HG02840 (cell line): ENCODE data around the gene PCDH9.

Experiments used
- ATAC-seq: cut with Tn5 transposase; IDR thresholded peaks from one replicate; pipeline ENCODE4 v1.9.1; 2021; ENCODE audit warnings: mild to moderate bottlenecking, moderate library complexity, moderate number of reproducible peaks; ENCODE audit not compliant: unreplicated experiment, low FRiP score

Gene PCDH9

DNA sequence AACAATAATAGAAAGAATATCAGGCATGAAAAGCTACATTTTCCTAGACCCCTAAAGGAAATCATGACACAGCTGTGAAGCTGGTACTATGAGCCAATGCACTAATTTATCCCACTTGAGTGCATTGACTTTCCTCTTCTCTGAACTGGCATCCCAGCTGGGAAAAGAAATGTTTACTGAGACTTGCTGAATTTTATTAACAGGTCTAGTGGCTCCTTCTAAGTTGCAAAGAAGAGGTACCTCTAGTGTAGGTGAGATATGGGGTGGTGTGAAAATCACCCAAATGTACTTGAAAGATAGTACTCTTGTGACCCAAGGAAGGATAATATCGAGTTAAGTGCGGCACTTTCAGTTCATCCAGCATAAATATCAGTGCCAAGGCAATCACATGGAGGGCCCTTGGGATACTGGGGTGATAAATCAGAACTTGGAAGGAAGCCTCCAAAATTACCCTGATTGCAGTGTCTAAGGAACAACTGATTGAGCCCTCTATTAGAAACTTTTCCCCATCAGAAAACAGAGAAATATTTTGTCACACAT, 369.2 kb downstream of the PCDH9 start:
- no peak for ATAC-seq

DNA sequence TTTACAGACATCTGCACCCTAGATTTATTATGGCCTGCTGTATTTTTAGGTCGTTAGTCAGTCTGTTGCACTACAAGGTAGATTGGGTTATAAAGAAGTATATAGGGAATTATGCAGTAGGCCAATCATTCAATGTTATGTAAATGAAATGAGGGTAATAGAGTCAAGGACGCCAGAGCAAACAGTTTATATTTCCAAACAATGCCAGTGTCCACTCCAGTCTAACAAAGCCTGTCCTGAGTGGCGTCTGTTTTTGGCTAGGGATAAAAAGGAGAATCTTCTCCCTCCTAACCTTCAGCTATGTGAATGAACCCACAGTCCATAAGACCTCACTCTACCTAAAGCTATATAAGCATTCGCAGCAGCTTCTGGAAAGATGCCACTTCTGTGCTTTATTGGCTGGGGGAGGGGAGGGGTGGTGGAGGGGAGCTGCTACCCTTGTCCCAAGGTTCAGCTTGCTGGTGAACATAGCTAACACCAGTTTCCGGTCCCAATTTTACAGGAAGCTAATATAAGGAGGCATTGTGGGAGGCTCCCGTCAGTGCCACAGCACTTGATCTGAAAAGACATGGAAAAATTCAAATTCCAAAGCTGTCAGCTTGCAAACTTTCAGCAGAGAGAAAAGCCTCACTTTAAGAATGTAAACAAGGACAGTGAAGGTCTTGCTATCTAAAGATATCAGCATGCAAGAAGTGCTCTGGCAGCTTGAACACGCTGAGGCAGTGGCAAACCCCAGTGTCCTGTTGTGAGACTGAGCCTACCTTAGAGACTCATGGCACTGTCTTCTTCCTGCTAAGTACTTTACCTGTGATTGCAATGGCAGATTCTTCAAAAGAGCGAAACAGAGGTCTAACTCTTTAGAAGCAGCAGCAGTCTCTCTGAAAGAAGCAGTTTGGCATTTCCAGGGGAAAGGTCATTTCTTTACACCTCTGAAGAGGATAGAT, 369.9 kb downstream of the PCDH9 start:
- ATAC-seq, result no peak

DNA sequence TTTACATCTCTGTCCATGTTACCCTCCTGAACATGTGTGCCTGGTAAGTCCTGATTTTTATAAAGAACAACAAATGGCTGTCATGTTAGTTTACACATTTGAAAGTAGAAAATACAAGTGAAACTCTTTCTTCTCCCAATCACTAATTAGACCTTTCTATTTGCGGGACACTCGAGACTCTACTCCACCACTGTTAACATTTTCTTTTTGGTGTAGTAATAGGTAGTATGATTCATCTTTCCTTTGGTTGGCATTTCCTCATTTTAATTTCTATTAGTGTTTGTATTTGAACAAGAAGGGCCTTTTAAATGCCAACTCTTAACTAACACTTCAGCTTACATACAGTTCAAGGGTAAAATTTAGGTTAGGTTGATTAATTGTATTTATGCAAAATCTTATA, 371.1 kb downstream of the PCDH9 start:
- ATAC-seq, result no peak

DNA sequence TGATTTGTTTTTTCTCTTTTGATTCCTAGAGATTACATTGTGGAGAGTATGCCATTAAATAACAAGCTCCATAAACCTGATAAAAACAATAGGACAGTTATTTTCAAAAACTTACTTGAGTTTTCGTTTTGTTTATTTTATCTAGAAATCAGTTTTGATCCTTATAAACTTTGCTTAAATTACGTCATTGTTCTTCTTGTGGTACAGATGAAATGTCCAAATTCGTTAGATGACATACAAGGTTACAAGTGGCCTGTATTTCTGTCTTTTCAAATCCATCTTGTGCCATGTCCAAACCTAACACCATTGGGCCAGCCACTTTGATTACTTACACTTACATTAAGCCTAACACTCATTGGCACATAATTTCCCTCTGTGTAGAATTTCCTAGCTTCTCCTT, 372.0 kb downstream of the PCDH9 start:
- no peak for ATAC-seq

DNA sequence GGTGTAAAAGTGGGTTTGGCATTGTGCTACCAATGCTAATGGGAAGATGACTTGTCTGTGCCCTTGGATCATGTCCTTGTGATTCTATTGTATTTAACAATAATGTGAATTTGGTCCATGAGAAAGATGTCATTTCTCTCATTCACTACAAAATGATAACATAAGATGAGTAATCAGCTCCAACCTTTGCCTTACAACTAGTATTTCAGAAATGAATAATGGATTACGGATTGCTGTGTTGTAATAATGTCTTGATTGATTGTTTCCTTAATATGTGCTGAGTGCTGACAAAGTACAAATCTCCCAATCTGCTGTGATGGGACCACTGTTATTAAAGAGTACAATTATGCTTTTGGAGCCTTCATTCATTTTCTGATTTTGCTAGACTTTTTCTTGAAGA, 375.0 kb downstream of the PCDH9 start:
- no peak for ATAC-seq

DNA sequence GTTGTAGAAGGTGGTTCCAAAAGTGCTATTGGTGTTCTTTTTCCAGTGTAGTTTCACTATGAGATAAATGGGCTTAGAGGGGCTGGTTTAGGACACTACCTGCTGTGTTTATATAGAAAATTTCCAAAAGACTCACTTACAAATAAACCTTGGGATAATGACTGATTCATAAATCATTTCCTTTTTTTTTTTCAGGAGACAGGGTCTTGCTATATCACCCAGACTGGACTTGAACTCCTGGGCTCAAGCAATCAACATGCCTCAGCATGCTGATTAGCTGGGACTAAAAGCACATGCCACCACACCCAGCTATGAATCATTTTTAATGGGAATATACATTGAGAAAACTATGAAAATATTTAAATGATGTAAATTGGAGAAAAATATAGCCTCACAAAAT, 376.6 kb downstream of the PCDH9 start:
- ATAC-seq, result no peak

DNA sequence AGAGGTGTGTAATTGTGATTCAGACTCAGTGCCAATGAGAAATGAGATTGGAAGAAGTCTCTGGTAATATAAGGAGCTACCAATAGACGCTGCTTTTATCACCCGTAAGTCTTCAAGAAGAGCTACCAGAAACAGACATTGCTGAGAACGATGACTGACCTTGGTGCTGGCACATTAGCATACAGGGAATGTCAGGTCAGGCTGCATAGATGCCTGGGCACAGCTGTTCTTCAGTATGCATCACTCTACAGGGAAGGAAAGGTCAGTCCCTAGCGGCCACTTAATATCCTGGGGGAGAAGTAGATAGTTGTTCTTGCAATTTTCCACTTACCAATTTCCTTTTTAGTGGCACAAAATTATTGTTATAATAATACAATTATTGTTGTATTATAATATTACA, 380.4 kb downstream of the PCDH9 start:
- ATAC-seq, result no peak

DNA sequence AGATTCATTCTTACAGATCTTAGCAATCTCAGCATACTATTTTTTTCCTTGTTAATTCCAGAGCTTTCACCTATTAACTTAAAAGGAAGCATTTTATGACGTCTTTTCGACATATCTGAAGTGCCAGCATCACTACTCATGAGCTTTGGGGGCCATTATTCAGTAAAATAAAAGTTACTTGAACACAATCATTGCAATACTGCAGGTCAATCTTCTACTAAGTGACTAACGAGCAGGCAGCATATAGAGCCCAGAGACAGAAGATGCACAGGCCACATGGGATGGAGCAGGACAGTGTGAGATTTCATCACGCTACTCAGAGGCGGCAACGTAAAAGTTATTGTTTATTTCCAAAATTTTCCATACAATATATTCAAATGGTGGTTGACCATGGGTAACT, 382.6 kb downstream of the PCDH9 start:
- ATAC-seq, result no peak

DNA sequence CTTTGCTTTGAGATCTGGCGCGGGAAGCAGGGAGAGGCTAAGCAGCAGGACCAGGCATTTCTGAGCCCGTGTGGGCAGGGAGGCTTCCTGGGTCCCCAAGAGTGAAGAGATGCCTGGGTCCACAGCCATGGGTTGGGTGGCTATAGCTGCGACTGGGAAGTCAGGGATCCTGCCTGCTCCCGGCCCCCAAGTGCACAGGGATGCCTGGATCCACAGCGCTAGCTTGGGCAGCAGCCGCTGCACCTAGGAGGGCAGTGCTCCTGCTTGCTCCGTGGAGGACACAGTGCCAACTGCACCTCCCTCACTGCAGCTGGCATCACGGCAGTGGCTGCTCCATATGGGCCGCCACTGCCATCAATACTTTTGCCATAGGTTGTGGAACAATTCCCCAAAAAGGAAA, 384.7 kb downstream of the PCDH9 start:
- ATAC-seq, result no peak

DNA sequence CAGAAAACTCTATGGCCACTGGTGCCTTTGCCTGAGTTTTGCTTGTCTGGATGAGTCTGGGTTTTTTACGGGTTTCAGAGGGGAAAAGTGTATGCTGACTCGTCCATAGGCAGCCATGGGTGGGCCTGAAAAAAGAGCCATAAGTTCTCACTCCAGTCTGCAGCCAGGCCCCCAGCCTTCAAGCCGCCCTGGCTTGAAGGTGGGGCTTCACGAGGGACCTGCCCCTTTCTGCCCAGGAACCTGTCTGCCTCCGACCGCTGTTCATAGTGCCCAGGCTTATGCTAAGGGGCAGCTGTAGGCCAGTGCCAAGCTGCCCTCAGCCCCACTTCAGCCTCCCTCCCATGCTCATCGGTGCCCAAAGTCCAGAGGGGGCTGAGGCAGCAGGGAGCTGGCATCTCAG, 385.2 kb downstream of the PCDH9 start:
- no peak for ATAC-seq

DNA sequence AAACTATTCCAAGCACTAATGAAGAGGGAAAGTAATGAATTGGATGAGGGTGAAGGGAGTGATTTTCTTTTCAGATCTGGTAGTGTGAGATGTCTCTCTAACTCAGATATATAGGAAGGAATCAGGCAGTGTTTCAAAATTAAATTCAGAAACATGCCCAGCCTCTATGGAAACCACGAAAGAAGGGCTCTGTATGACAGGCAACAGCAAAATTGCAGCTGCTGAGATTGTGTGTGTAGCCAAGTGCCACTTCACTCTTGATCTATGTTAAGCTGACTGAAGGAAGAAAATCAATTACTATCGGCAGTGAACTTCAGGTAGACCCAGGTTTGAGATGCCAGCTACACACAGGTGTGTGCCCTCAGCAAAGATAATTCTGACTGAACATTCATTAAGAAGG, 387.4 kb downstream of the PCDH9 start:
- ATAC-seq, result no peak

DNA sequence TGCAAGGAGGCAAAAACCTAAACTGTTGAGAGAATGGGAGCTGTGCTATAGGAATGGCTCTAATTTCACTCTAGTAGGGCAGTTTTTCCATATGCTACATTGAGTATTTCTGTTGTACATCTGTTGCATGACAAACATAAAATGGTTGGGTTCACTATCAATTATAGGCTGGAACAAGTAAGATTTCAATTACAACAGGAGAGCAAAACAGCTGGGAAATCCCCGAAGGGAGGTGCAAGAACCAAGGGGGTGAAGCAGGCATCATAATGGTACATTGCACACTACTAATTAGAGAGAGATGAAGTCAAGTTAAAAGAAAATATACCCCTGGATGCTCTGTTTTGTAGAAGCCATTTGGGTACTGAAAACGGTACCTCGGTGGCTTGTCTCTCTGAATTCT, 389.5 kb downstream of the PCDH9 start:
- no peak for ATAC-seq

DNA sequence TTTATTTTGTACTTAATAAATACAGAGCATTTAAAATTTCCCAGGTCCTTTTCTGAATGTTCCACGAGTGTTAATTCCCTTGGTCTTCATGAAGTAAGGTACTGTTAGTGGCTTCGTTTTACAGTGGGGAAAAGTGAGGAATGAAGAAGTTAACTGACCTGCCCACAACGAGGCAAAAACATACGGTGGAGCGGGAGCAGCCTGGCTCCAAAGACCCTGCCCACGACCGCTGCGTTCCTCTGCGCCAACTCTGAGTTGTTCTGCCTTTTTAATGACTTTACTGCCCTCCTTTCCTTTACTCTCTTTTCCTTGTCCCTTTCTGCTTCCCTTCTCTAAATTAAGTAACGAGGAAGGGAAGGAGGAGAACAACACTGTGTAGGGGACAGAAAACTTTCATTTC, 392.9 kb downstream of the PCDH9 start:
- ATAC-seq, result no peak

DNA sequence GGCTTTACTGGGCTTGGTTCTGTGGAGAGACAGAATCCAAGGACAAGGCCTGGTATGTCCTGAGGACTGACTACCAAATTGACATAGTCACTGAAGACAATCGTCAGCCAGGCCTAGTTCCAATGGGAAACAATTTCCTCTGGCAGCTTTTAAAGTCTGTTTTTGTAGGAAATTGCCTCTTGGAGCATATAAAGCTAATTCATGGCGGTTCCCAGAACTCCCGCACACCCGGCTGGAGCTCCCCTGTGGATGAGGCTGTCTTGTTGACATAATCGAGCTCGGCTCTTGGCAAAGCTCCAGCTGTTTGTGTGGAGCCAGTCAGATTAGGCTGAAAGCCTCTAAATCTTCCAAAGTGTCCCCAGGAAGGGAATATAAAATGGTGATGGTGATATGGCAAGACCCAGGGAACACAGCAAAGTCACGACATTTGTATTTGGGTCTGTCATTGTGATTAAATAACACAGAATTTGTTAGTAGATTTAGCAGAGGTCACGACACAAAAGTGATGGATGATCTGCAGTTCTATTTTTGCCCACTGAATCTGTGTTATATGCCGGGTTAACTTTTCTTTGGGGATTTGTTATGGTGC, 395.0 kb downstream of the PCDH9 start:
- no peak for ATAC-seq

DNA sequence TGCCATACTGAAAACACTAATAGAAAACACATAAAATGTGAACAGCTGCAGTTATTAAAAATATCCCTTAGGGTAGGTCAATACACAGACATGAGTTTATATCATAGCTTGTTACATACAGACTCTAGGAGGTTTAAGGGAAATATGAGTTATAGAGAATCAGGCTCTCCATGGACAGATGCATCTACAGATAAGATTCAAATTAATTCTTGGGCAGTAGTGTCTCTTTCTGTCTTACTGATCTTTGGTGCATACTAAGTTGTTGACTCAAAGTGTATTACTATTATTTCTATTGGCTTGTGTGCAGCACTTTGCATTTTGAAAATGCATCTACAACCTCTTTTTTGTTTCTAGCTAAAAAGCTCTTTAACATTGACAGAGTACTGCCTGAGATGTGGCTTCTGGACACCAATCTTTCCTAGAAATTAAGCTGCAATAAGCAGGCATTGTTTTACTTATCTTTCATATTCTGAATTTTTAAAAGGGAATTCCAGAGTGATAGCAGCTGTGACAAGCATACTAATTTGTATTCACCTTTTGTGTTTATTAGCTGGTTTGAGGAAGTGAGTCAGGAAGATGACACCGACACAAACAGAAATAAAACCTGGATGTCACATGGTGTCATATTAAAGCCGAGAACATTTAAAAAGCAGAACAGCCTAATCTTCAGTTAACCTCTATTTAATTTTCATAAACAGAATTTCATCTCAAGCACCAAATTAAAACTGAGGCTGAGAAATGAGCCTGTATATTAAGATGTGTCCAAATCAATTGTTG, 399.0 kb downstream of the PCDH9 start:
- ATAC-seq, result no peak

DNA sequence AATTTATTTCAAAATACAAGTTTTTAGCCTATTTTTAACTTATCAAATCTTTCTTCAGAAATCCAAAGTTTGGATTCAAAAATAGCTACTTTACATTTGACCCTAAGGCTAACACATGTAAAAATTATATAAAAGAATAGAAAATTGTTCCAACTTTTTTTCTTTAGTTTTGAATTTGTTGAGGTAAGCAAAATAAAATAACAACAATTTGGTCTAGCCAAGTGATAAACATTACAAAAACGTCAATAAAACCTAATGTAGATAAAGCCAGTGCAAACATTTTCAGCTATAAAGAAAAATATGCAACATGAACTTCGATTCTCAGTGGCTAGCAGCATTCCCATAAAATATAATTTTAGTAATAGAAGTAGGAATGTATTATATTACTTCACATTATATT, 400.3 kb downstream of the PCDH9 start:
- ATAC-seq, result no peak

DNA sequence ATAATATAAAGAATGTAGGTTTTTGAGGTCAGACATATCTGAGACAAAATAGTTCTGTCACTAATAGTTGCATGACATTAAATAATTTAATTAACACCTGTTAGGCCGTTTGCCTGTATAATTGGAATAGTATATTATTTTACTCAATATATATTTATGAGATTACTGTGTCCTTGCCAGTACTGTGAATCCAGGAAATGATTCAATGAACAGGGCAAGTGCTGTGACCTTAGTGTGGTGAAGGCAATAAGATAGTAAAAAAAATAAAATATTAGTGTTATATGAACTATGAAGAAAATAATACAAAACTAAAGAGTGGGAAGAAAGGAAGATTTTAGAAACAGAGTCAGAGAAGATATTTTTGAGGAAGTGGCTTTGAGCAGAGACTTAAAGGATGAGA, 403.7 kb downstream of the PCDH9 start:
- no peak for ATAC-seq

DNA sequence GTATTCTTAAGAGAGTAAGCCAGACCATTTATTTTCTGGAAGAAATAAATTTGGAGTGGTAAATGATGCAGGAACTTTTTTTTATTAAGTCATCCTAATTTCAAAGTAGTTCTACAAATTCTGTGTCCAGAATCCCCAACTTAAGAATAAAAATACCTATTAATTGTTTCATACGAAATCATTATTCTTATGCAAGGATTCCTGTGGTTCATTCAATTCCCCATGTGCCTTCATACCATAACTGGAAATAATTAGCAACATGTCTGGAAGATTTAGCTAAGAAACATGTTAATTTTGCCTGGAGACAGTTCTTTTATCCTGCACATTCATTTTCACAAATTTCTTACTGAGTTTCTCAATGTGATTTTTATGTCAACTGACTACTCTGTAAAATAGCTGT, 408.6 kb downstream of the PCDH9 start:
- no peak for ATAC-seq

DNA sequence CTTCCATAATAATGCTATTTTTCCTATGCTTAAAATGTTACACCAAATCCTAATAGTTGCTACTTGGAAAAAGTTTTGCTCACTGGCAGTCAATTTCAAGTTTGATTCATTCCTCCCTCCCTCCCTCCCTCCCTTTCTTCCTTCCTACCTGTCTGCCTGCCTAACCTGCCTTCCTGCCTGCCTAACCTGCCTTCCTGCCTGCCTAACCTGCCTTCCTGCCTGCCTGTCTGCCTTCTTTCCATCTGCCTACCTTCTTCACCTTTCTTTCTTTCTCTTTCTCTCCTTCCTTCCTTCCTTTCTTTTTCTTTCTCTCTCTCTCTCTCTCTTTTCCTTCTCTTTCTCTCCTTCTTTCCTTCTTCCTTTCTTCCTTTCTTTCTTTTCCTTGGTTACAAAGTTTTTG, 418.7 kb downstream of the PCDH9 start:
- no peak for ATAC-seq

DNA sequence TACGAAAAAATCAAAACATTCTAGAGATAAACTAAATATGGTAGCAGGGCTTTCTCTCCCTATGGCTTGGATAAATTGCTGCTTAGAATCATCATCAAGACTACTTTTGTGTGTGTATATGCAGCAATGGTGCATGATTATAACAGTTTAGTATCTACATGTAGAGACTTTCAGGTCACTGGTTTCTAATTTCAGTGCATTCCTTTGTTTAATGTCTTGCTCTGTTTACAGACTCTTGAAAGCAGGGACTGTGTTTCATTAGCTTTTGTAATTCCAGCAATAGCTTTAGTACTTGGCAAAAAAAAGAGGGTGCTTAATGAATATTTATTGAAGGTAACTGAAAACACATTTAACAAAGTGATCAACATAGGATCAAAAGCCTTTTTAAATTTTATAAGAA, 420.7 kb downstream of the PCDH9 start:
- ATAC-seq, result no peak

DNA sequence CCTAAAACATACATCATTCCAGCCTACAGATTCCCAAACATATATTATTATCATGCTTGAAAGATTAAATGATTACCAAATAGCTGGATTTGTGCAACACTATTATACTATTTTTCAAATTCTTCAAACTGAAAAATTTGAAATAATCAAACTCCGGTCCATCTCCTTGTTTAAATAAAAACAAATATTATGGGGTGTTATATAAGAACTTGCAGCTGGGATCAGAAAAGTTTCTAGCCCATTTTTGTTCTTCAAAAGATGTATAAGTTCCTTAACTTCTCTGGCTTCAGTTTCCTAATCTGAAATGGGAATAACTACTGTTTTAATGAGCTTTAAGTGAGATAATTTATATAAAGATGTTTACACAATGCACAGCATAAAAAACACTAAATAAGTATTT, 422.9 kb downstream of the PCDH9 start:
- ATAC-seq, result no peak
